Uterus (tissue), 4 donors: ENCODE results near the gene ELOVL5. TPM values are rescaled to one million over a fixed set of nuclear protein-coding genes. Genes with fewer than 3 reads are reported as not detected.

Source experiments
- DNase-seq, 2 donors: peaks; one replicate each; pipeline ENCODE4 v3.0.0-alpha.2; 2019 to 2020
- H3K27ac ChIP-seq, 2 donors: fragments of 200-600 bp; sonication (generic); 1 replicate in 1 of 2; 2 replicates in 1 of 2; pipeline ENCODE4 v1.5.1; 2016 to 2018
- H3K27me3 ChIP-seq, 2 donors: fragments of 200-600 bp; sonication (generic); one replicate each; pipeline ENCODE4 v1.5.1; 2018 to 2019; ENCODE audit warnings: control low read depth in 1 of 2
- H3K36me3 ChIP-seq, 2 donors: fragments of 200-600 bp; sonication (generic); one replicate each; pipeline ENCODE4 v1.5.1; 2019; ENCODE audit warnings: control low read depth in 1 of 2
- H3K4me1 ChIP-seq, 2 donors: fragments of 200-600 bp; sonication (generic); one replicate each; pipeline ENCODE4 v1.5.1; 2018 to 2019; ENCODE audit warnings: control low read depth in 1 of 2
- H3K4me3 ChIP-seq, 2 donors: fragments of 200-600 bp; sonication (generic); 1 replicate in 1 of 2; 2 replicates in 1 of 2; pipeline ENCODE4 v1.5.1; 2018 to 2019; ENCODE audit warnings: mild to moderate bottlenecking in 1 of 2
- H3K9me3 ChIP-seq, 2 donors: fragments of 200-600 bp; sonication (generic); one replicate each; pipeline ENCODE4 v1.5.1; 2019; ENCODE audit warnings: control low read depth in 1 of 2
- CTCF ChIP-seq, 4 experiments: fragments of 200-600 bp in 2 of 4; fragments of 450-650 bp in 2 of 4; sonication (generic) in 2 of 4; IDR thresholded peaks; one replicate each; pipeline ENCODE4 v1.5.1; 2016 to 2019; ENCODE audit warnings: antibody characterized with exemption in 4 of 4, mild to moderate bottlenecking in 2 of 4, moderate library complexity in 1 of 4
- POLR2A ChIP-seq, 2 donors: fragments of 450-650 bp; IDR thresholded peaks; one replicate each; pipeline ENCODE4 v1.6.1; 2016; ENCODE audit warnings: antibody characterized with exemption in 2 of 2, mild to moderate bottlenecking in 1 of 2, moderate library complexity in 1 of 2
- intact Hi-C: fragments of 100-400 bp; cut with DNase I; formaldehyde crosslinking; loops from one replicate; pipeline ENCODE4 v1.15.1; 2023; ENCODE audit warnings: low total_unique reads
- total RNA-seq, 4 donors: library from RNA; depleted of rRNA in 3 of 4; stranded (reverse); fragments of >200 nt in 3 of 4; gene quantifications; one replicate each; pipeline versions ENCODE4 v1.1.0 to v1.2.4, GENCODE V29; 2014 to 2023
- donor health status: DM: yes; HTN: yes; CAD: no.

The ELOVL5 gene
- total RNA-seq, 4 donors from 2014 or later: 26.4 to 80.7 (median 48.4) TPM

GRCh38 chr6:53331678-53332077, 17.1 kb downstream of the ELOVL5 start:
- H3K36me3 ChIP-seq: no peaks in the 10 kb centered on the region
- no peaks in the 10 kb centered on the region for H3K27me3 ChIP-seq
- no peak for DNase-seq
- no peaks in the 10 kb centered on the region for H3K4me1 ChIP-seq
- H3K9me3 ChIP-seq: no peaks in the 10 kb centered on the region
- no peak overlapping the region for H3K27ac ChIP-seq
- TF ChIP-seq CTCF (IDR thresholded peaks at IDR 0.05): no peak
- TF ChIP-seq POLR2A (IDR thresholded peaks at IDR 0.05): no peak
- intact Hi-C loops: no loop called here
- H3K4me3 ChIP-seq: no peak overlapping the region

- no peaks in the 10 kb centered on the region for H3K9me3 ChIP-seq
- H3K4me1 ChIP-seq: peaks cover 0 to 8% of the 10 kb centered on the region in 2 donors
- no peak overlapping the region for H3K4me3 ChIP-seq
- intact Hi-C loops: no loop called here
- DNase-seq: no peak
- TF ChIP-seq CTCF (IDR thresholded peaks at IDR 0.05): no peak
- TF ChIP-seq POLR2A (IDR thresholded peaks at IDR 0.05): no peak
- no peak overlapping the region for H3K27ac ChIP-seq
- no peaks in the 10 kb centered on the region for H3K36me3 ChIP-seq
- H3K27me3 ChIP-seq: no peaks in the 10 kb centered on the region
Measured at GRCh38 chr6:53330137-53330536, 18.6 kb downstream of the ELOVL5 start.

- no peak for DNase-seq
- Histone ChIP-seq H3K9me3 (no peaks in the 10 kb centered on the region), H3K27me3 (no peaks in the 10 kb centered on the region), H3K4me3 (no peak overlapping the region), H3K27ac (no peak overlapping the region), H3K4me1 (peaks cover 0 to 8% of the 10 kb centered on the region in 2 donors), H3K36me3 (no peaks in the 10 kb centered on the region)
- TF ChIP-seq CTCF (IDR thresholded peaks at IDR 0.05) (no peak), POLR2A (IDR thresholded peaks at IDR 0.05) (no peak)
- intact Hi-C loops: no loop called here
Measured at GRCh38 chr6:53328375-53328774, 20.4 kb downstream of the ELOVL5 start.

- DNase-seq: no peak
- no peaks in the 10 kb centered on the region for H3K9me3 ChIP-seq
- H3K36me3 ChIP-seq: no peaks in the 10 kb centered on the region
- H3K4me3 ChIP-seq: no peak overlapping the region
- H3K27me3 ChIP-seq: no peaks in the 10 kb centered on the region
- intact Hi-C loops: no loop called here
- H3K27ac ChIP-seq: peak overlapping the region; percentile 48 to 55
- TF ChIP-seq POLR2A (IDR thresholded peaks at IDR 0.05) (no peak), CTCF (IDR thresholded peaks at IDR 0.05) (no peak)
- peaks cover 0 to 8% of the 10 kb centered on the region in 2 donors for H3K4me1 ChIP-seq
Measured at GRCh38 chr6:53327017-53327395, 21.7 kb downstream of the ELOVL5 start.

GRCh38 chr6:53326372-53327016, 22.3 kb downstream of the ELOVL5 start:
- no peaks in the 10 kb centered on the region for H3K27me3 ChIP-seq
- DNase-seq: peak; percentile 30 to 59
- H3K4me3 ChIP-seq: no peak overlapping the region
- peaks cover 0 to 8% of the 10 kb centered on the region in 2 donors for H3K4me1 ChIP-seq
- peak overlapping the region; percentile 55 to 67 for H3K27ac ChIP-seq
- intact Hi-C loops: no loop called here
- H3K36me3 ChIP-seq: no peaks in the 10 kb centered on the region
- TF ChIP-seq POLR2A (IDR thresholded peaks at IDR 0.05) (no peak), CTCF (IDR thresholded peaks at IDR 0.05) (no peak)
- no peaks in the 10 kb centered on the region for H3K9me3 ChIP-seq
